ENCODE data around the gene DKK3.

GRCh38 chr11:11929920-11930319 lies 78.5 kb downstream of the DKK3 start:
- no peak for TF ChIP-seq POLR2A (IDR thresholded peaks at IDR 0.05)
- no peak for TF ChIP-seq CTCF (IDR thresholded peaks at IDR 0.05)

Measured in right lobe of liver (tissue), 4 donors.